Central memory CD4-positive, alpha-beta T cell (primary cell): ENCODE results near the gene RTL1.

Experiments
- DNase-seq: peaks from one replicate; pipeline ENCODE4 v3.0.0; 2022
- total RNA-seq, 3 experiments: gene quantifications; one replicate each; lab custom pipeline; 2026; lab: John Stamatoyannopoulos, UW

RTL1 gene
- total RNA-seq = 0 reads per million in 3 experiments

DNA sequence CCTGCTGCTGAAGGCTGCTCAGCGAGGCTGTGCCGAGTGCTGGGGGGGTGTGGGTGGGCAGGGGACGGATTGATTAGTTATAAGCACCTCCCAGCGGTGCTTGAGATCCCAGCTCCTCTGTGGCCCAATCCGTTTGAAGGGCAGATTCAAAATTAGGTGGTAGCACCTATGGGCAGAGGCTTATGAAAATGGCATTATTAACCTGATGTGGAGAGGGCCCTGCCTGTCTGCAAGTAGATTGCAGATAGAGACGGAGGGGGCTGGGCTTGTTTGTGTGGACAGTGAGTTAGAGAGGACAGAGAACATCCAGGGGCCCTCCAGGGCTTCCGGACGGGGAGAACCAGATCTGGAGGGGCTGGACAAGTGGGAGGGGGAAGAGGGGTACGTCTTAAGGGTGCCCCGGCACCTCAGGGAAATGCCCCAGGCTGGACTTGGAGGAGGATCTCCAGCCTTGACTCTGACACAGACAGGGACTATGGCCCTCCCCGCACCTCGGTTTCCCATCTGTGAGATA is at the start of gene RTL1:
TSS of gene RTL1 (minus strand) at position 51 of the 514 bp plus-strand sequence. CDS start 18,934 bp downstream, outside the sequence.
- no peak for DNase-seq

DNA sequence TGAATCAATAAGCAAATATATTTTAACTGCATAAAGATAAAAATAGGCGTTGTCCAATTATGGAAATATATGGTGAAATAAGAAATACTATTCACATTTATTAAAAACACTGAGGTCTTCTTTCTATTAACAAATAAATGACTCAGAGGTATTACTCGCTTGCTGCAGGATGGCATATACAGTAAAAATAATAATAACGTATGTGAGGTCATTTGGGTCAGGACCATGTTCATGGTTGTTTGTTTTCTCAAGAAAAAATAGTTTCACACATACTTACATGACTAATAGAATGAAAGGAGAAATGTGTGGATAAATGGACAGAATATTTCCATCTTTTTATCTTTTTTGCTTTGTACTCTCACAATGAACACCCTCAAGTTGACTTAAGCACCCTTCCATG is 46.5 kb upstream of the RTL1 start:
- no peak for DNase-seq

DNA sequence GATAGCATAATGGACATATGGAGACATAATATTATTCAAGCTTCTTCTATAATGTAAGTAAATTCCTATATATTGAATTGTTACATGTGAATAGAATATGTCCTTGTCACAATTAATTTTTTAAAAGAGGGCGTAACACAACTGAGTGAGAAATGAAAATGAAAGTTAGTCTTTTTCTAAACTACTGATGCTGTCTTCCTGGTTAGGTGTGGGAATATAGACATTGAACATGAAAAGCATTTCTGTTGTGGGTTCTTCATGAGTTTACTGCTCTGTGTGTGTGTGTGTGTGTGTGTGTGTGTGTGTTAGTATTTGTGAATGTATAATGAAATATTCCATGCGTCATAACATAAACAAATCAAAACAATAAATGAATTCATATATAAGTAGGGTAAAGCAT is 40.5 kb upstream of the RTL1 start:
- DNase-seq = no peak

DNA sequence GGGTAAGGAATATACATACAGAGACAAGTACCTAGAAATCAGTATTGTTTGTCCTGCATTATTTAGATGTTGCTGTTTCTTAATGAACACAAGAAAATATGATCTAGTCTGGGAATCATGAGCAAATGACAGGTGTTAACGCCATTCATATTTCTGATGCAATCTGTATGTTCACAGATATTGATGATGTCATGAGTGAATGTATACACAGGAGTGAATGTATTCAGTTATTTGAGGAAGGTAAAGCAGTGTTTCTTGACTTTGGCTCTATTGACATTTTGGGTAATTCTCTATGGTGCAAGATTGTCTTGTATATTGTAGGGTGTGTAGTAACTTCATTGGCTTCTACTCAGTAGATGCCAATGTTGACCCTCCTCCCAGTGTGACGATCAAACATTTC is 26.7 kb upstream of the RTL1 start:
- no peak for DNase-seq

GRCh38 chr14:100915560-100915959 is 12.0 kb upstream of the RTL1 start:
- no peak for DNase-seq

- no peak for DNase-seq
These were observed 11.1 kb upstream of the RTL1 start for GRCh38 chr14:100914597-100915021.

DNA sequence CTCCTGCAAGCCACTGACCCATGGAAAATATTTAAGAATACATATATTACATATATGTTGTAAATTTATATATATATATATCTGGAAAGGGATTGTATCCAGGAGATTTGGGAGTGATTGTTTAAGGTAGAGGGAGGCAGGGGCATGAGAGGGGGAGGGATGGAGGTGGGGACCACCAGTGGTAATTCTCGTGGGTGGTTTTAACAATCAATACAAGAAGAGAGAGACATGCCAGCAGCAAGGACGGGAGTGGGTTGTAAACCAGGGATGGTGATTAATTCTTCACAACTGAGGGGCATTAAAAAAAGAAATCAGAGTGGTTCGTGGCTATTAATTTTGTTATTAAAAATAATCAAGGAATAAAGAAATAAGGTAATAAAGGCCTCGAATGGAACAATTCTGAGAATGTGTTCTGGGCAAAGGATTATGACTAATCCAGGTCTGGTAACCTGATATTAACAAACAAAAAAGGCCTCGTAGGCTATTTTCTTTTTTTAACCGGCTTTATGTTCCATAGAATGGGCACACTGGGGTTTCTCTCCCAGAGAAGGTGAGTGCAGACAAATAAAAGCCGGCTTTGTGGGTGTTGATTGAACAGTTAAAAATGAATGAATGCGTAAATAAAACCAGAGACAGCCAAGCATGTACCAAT is 8.3 kb upstream of the RTL1 start:
- DNase-seq = no peak

DNA sequence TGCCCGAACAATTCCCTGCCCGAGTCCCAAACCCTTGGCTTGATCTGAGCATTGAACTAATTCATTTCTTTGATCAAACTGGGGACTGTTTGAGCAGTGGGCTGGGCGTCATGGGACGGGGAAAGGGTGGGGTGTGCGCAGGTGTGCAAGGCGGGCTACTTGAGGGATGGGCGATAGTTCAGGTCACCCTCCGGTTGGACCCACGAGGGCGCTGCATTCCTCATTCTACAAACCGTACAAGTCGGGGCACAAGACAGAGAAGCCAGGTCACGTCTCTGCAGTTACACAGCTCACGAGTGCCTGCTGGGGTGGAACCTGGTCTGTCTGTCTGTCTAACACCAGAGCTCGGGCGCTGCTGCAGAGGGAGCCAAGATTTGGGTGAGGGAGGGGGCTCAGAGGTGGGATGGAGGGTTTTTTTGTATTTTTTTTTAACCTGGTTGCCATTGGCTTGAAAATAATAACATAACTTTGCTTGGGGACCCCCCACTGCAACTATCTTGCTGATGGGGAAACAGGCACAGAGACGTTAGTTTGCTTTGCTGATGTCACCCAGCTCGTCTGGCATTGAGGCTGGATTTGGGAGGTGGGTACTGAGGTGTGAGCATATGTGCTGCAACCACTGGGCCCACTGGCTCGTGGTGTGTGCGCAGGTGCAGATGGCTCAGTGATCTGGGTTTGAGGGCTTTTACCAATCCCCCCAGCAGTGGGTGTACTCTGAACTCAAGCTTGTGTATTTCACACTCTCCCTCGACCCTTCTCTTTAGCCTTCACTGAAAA is 7.6 kb upstream of the RTL1 start:
- no peak for DNase-seq

DNA sequence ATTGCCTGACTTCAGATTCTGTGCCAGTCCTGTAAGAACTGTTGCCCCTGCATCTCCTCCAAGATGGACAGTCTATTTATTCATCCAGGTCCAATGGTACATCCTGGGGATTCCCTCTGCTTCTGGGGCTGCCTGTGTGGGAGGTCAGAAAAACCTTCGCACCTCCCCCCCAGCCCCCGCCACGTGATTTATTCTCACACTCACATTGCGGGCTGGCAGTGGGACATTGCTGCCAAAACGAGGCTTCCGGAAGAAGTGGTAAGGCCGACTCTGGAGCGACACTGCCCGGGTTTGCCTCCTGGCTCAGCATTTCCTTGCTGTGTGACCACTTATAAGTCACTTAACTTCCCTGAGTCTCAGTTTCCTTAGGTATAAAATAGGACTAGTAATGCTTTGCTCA is 5.9 kb upstream of the RTL1 start:
- no peak for DNase-seq

- no peak for DNase-seq
These were observed 3.7 kb upstream of the RTL1 start for GRCh38 chr14:100907240-100907639.

- DNase-seq = no peak
These were observed 2.9 kb upstream of the RTL1 start for GRCh38 chr14:100906420-100906819.

DNA sequence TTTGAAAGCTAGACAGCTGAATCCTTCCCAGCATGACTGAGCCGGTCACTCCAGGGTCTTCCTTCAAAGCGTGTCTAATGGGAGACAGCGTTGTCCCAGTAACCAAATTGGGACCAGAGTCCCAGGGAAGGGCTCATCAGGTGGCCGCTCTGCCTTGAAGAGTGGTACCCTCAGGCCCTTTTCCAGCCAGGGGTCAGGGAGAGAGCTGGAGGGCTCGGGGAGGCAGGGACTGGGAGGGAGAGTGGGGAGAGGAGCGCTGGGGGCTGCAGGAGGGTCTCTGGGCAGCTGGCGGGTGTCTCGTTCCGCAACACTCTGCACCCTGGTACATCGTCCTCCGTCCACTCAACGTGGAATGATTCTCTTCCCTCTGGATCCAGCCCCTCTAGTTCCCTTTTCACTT is 1.6 kb upstream of the RTL1 start:
- DNase-seq = no peak

- DNase-seq = no peak
These were observed 975 bp upstream of the RTL1 start for GRCh38 chr14:100904307-100905087.

DNA sequence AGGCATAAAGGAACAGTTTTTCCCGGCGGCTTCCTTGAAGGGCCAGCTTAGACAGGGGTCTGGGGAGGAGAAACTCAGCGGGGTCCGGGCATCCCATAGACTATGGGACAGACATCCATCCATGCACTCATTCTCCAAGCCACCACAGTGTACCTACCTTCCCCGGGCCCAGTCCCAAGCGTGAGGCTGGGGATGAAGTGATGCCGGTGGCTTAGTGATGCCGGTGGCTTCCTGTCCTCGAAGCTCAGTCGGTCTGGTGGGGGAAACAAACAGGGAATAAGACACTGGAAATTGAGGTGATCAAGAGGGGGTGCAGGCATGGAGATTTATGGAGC is 421 bp downstream of the RTL1 start:
- no peak for DNase-seq

DNA sequence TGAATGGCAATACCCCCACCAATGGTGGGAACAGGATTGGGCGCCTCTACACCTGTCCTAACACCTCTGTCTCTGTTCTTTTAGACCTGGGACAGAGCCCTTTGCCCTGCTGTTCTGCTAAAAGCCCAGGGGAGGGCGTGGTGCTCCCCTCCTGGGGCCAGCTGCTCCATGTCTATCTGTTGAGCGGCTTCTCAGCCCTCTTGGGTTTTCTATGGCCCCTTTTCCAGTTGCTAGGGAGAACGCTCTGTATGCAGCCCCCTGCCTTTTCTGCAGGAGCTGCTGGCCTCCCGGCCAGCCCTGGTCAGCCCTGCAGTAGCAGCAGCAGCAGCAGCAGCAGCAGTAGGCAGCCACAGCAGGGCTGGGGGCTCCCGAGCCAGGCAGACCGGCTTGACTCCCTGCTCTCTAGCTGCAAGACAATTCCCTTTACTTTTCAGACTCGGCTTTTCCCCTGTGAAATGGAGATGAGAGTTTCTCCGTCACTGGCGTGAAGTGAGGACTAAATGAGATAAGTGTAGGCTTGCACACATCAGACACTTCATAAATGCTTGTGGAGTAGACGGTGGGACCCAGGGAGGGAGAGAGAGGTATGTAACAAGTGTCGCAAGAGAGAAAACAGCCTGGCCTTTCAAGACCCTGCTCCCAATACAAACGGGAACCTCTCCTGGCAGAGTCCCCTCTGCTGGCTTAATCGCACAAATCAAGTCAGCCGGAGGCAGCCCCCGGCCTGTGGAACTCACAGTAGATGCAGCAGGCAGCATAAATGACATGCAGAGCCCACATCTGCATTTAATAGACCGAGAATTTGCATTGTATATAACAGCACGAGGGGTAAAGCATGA is 1.0 kb downstream of the RTL1 start:
- no peak for DNase-seq

- no peak for DNase-seq
These were observed 1.9 kb downstream of the RTL1 start for GRCh38 chr14:100901391-100902183.

DNA sequence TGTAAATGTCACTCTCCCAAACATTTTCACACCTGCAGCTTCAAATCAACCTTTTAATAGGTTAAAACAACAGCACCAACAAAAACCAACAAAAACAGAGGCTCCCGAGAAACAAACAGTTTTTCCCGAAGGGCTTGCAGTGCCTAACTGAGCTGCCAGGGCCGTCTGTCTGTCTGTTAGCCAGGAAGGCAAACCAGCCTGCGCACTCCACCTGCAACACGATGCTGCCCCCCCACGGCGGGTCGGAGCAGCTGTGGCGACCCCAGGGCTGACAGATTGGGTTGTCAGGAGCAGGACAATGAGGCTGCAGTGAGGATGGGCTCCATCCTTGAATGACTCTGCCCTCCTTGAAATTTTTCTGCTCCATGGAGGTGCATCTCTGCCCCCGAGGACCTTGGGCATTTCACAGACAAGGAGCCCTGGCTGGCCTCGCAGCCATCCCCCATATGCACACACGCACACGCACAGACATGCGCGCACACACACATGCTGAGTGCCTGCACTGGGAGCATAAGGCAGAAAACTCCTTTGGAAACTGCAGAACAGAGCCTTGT is 2.6 kb downstream of the RTL1 start:
- DNase-seq = no peak

DNA sequence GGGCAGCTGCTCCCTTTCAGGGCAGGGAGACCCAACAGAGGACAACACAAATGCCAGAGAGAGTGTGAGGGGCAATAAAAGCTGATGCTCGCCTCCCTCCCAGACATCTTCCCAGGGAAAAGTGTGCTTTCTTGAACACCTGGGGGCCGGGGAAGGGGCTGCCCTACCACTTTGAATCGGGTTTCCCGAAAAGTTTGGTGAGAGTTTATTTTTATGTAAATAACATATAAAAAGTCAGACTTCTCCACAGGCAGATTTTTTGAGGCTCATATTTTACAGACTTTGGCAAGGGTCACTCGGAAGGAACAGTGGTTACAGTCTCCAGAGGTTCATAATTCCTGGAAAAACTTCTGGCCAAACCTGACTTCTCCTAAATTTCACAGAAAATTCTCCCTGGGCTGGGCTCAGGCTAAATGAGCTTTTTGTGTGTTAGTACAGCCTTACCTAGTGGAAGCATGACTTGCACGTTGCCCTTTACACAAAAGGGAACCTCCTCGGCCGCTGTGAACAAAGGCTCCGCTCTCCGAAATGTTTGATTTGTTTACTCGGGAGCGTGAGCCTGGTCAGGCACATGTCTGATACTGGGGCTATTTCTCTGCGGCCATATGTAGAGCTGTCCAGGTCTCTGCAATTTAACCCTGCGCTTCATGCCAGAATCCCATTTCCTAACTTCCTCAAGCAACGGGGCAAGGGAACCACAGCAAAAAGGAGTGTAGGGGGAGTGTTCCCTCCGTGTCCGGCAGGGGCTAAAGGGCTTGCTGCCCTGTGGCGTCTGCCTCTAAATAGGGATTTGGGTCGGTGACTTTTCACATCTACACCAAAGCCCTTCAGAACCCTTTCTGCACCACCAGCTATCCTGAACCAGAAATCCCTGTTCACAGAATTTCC is 3.4 kb downstream of the RTL1 start:
- DNase-seq = no peak

GRCh38 chr14:100898935-100899883 is 4.3 kb downstream of the RTL1 start:
- no peak for DNase-seq
